SU-DHL-6 (cell line): ENCODE measurements around the gene NOL12.

Source experiments
- H2AFZ ChIP-seq: fragments of 200-600 bp; sonication (generic); 2 replicates; pipeline ENCODE4 v1.6.1; 2014; ENCODE audit warnings: low read depth, mild to moderate bottlenecking, moderate library complexity, mixed read lengths, antibody characterized with exemption, low read length; ENCODE audit not compliant: severe bottlenecking
- H3F3A ChIP-seq: fragments of 200-600 bp; shearing (Covaris generic); 2 replicates; pipeline ENCODE4 v1.6.0; 2016; ENCODE audit warnings: antibody characterized with exemption, mild to moderate bottlenecking; ENCODE audit not compliant: insufficient read depth
- H3K27ac ChIP-seq: fragments of 200-600 bp; sonication (generic); 2 replicates; pipeline ENCODE4 v1.5.1; 2016; ENCODE audit warnings: low read depth, mild to moderate bottlenecking, low read length, moderate library complexity, mixed read lengths
- H3K27me3 ChIP-seq: fragments of 200-600 bp; sonication (generic), shearing (Covaris generic); 2 replicates; pipeline ENCODE4 v1.6.0; 2014; ENCODE audit warnings: mild to moderate bottlenecking, low read length
- H3K36me3 ChIP-seq: fragments of 200-600 bp; sonication (generic); 2 replicates; pipeline ENCODE4 v1.6.1; 2014; ENCODE audit warnings: mild to moderate bottlenecking, low read length, mixed read lengths
- H3K4me2 ChIP-seq: fragments of 300-600, 200-600 bp; shearing (Covaris generic), sonication (generic); 2 replicates; pipeline ENCODE4 v1.6.0; 2014; ENCODE audit warnings: low read length, low read depth, mild to moderate bottlenecking; ENCODE audit not compliant: poor library complexity, severe bottlenecking
- H3K4me3 ChIP-seq: fragments of 200-600 bp; sonication (generic); 2 replicates; pipeline ENCODE4 v1.5.1; 2014; ENCODE audit warnings: antibody characterized with exemption, low read length, mild to moderate bottlenecking, mixed read lengths; ENCODE audit not compliant: insufficient read depth, poor library complexity, severe bottlenecking
- H3K79me2 ChIP-seq: fragments of 200-600 bp; sonication (generic); 2 replicates; pipeline ENCODE4 v1.6.1; 2014; ENCODE audit warnings: mild to moderate bottlenecking, low read length, moderate library complexity; ENCODE audit not compliant: insufficient read depth
- H3K9ac ChIP-seq: fragments of 200-600 bp; sonication (generic); 2 replicates; pipeline ENCODE4 v1.7.0; 2014; ENCODE audit warnings: mild to moderate bottlenecking, low read length
- H3K9me2 ChIP-seq: fragments of 200-600 bp; sonication (generic); replicated peaks from 2 replicates; pipeline ENCODE4 v1.6.1; 2014; ENCODE audit warnings: low read length; ENCODE audit not compliant: insufficient read depth
- H3K9me3 ChIP-seq: fragments of 200-600 bp; sonication (generic); 2 replicates; pipeline ENCODE4 v1.6.1; 2014; ENCODE audit warnings: low read length, mixed read lengths; ENCODE audit not compliant: insufficient read depth
- H4K20me1 ChIP-seq: fragments of 200-600 bp; sonication (generic); 2 replicates; pipeline ENCODE4 v1.6.1; 2014; ENCODE audit warnings: low read depth, mild to moderate bottlenecking, antibody characterized with exemption, low read length, moderate library complexity, mixed read lengths
- CTCF ChIP-seq: fragments of 200-600 bp; sonication (generic); IDR thresholded peaks from one replicate; pipeline ENCODE4 v1.5.1; 2017; ENCODE audit warnings: antibody characterized with exemption, mild to moderate bottlenecking, low read length, moderate library complexity; ENCODE audit not compliant: insufficient read depth, poor library complexity, severe bottlenecking
- EZH2phosphoT487 ChIP-seq: fragments of 200-600 bp; sonication (generic), shearing (Covaris generic); conservative IDR thresholded peaks from 2 replicates; pipeline ENCODE4 v1.6.1; 2018; ENCODE audit warnings: mild to moderate bottlenecking, antibody characterized with exemption, low read length, moderate library complexity, mixed read lengths

Gene NOL12

GRCh38 chr22:37674951-37675929, 10.9 kb upstream of the NOL12 start, which contains the start of gene LGALS1:
LGALS1 (plus strand) TSS chr22:37675636; CDS start chr22:37675703, 67 bp downstream.
- Histone ChIP-seq H2AFZ (peak within 1 kb of the TSS; percentile 84), H3K4me2 (peak within 1 kb of the TSS; percentile 78), H3K27ac (peak within 1 kb of the TSS; percentile 75)

GRCh38 chr22:37675930-37676735, 10.0 kb upstream of the NOL12 start:
- Histone ChIP-seq H3K4me2 (peak overlapping the region; percentile 78), H2AFZ (no peak overlapping the region), H3K79me2 (no peaks in the 10 kb centered on the region), H3K4me3 (peak overlapping the region; percentile 55), H3K9me3 (no peaks in the 10 kb centered on the region), H3F3A (peaks cover 16% of the 10 kb centered on the region), H3K27me3 (no peaks in the 10 kb centered on the region), H3K27ac (peak overlapping the region; percentile 75), H3K36me3 (no peaks in the 10 kb centered on the region), H3K9ac (peak overlapping the region; percentile 47), H3K9me2 (no peaks in the 10 kb centered on the region), H4K20me1 (no peaks in the 10 kb centered on the region)
- TF ChIP-seq EZH2phosphoT487 = no peak
- no peak for TF ChIP-seq CTCF

More at GRCh38 chr22:37674951-37675929, 10.9 kb upstream of the NOL12 start, which contains the start of gene LGALS1:
- Histone ChIP-seq H3F3A (peaks cover 15% of the 10 kb centered on the region), H3K4me3 (peak within 1 kb of the TSS; percentile 55), H3K79me2 (no peaks in the 10 kb centered on the region), H3K9me3 (no peaks in the 10 kb centered on the region), H3K27me3 (no peaks in the 10 kb centered on the region), H3K9ac (peak within 1 kb of the TSS; percentile 47), H4K20me1 (no peaks in the 10 kb centered on the region), H3K36me3 (no peaks in the 10 kb centered on the region), H3K9me2 (no peaks in the 10 kb centered on the region)
- TF ChIP-seq CTCF (no peak), EZH2phosphoT487 (no peak)

- H3K36me3 ChIP-seq = no peaks in the 10 kb centered on the region
- peak overlapping the region; percentile 47 for H3K9ac ChIP-seq
- H3K27ac ChIP-seq = peak overlapping the region; percentile 75
Observed at GRCh38 chr22:37676736-37677492, 9.2 kb upstream of the NOL12 start.

More at GRCh38 chr22:37676736-37677492, 9.2 kb upstream of the NOL12 start:
- Histone ChIP-seq H3K79me2 (no peaks in the 10 kb centered on the region), H3F3A (peaks cover 16% of the 10 kb centered on the region), H3K9me3 (no peaks in the 10 kb centered on the region), H2AFZ (peak overlapping the region; percentile 91), H3K4me3 (peak overlapping the region; percentile 55), H4K20me1 (no peaks in the 10 kb centered on the region), H3K27me3 (no peaks in the 10 kb centered on the region), H3K4me2 (peak overlapping the region; percentile 78), H3K9me2 (no peaks in the 10 kb centered on the region)
- no peak for TF ChIP-seq CTCF
- no peak for TF ChIP-seq EZH2phosphoT487
